GM12878 (cell line): ENCODE results near the gene SLC9A7.

Experiments
- CHD2 ChIP-seq: IDR thresholded peaks from 2 replicates; pipeline ENCODE4 v1.6.1; 2011; ENCODE audit warnings: low read depth, low read length, improper control_type of control experiment, borderline replicate concordance
- CTCF ChIP-seq, 3 experiments: IDR thresholded peaks in 2 of 3; conservative IDR thresholded peaks in 1 of 3; 2 replicates each; pipeline ENCODE4 v1.5.1; 2011; ENCODE audit warnings: low read depth in 3 of 3, low read length in 3 of 3, mild to moderate bottlenecking in 3 of 3, control low read depth in 2 of 3, moderate library complexity in 2 of 3, inconsistent platforms in 1 of 3, mixed read lengths in 1 of 3; ENCODE audit not compliant: control insufficient read depth in 2 of 3, insufficient read depth in 1 of 3; ENCODE audit errors: extremely low read depth in 1 of 3
- EZH2 ChIP-seq: IDR thresholded peaks from 2 replicates; pipeline ENCODE4 v1.6.1; 2012; ENCODE audit warnings: low read depth, mild to moderate bottlenecking, control low read depth, inconsistent platforms, low read length, borderline replicate concordance; ENCODE audit not compliant: control insufficient read depth
- MTA3 ChIP-seq: IDR thresholded peaks from 2 replicates; pipeline ENCODE4 v1.6.1; 2012; ENCODE audit warnings: low read length, inconsistent platforms, borderline replicate concordance
- TBL1XR1 ChIP-seq: IDR thresholded peaks from 2 replicates; pipeline ENCODE4 v1.6.1; 2012; ENCODE audit warnings: low read depth, low read length, improper control_type of control experiment
- ZNF274 ChIP-seq: IDR thresholded peaks from one replicate; pipeline ENCODE4 v1.8.0; 2011; ENCODE audit not compliant: insufficient read length, insufficient read depth
- ZNF384 ChIP-seq: IDR thresholded peaks from 2 replicates; pipeline ENCODE4 v1.6.1; 2012; ENCODE audit warnings: low read depth, mild to moderate bottlenecking, low read length, improper control_type of control experiment, borderline replicate concordance

GRCh38 chrX:46653482-46653881 is 105.4 kb downstream of the SLC9A7 start:
- TF ChIP-seq CTCF (IDR thresholded peaks at IDR 0.05 in 2 of 3, conservative IDR thresholded peaks at IDR 0.05 in 1 of 3; ENCODE audit: control insufficient read depth in 2 of 3, extremely low read depth in 1 of 3, insufficient read depth in 1 of 3, low read depth in 3 of 3, low read length in 3 of 3) (peak; percentile 46 to 52 (median 48); a peak in 5 of 6 replicates), EZH2 (no peak), ZNF274 (no peak), CHD2 (no peak), MTA3 (no peak), TBL1XR1 (no peak), ZNF384 (no peak)
